Measurements from ENCODE around the gene ASMTL.
"Not testable (repeated sequence)": the region's sequence is repeated elsewhere in the genome, so short reads cannot be mapped to it uniquely, and the experiment has no call there.

The ASMTL gene

DNA sequence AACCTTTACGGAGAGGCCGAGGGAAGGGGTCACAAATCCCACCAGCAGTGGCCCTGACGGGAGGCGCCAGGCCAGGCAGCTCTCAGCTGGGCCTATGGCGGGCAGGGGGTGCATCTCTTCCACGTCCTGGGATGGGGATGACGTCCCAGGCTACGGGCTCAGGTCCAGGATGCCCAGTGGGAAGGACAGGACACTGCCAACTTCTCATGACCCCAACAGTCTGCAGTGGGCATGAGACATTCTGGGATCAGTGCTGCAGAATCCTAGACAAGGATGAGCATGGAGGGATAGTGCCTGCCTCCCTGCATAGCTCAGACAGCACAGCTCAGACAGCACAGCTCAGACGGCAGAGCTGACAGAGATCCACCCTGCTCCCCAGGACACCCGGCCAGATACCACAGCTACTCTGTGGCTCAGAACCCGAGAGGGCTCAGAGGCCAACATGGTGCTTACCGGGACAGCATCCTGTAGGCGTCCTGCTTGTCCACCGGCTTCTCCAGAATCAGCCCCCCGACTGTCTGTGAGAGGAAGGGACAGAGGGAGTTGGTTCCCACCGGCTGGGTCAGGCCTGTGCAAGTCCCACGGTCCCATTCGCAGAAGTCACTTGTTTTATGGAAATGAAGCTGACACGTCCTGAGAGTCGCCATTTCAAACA is 17.3 kb downstream of the ASMTL start:
- TF ChIP-seq, protein P1, sequence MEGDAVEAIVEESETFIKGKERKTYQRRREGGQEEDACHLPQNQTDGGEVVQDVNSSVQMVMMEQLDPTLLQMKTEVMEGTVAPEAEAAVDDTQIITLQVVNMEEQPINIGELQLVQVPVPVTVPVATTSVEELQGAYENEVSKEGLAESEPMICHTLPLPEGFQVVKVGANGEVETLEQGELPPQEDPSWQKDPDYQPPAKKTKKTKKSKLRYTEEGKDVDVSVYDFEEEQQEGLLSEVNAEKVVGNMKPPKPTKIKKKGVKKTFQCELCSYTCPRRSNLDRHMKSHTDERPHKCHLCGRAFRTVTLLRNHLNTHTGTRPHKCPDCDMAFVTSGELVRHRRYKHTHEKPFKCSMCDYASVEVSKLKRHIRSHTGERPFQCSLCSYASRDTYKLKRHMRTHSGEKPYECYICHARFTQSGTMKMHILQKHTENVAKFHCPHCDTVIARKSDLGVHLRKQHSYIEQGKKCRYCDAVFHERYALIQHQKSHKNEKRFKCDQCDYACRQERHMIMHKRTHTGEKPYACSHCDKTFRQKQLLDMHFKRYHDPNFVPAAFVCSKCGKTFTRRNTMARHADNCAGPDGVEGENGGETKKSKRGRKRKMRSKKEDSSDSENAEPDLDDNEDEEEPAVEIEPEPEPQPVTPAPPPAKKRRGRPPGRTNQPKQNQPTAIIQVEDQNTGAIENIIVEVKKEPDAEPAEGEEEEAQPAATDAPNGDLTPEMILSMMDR (IDR thresholded peaks at IDR 0.05) = no peak
- H3K9me3 ChIP-seq = no peaks in the 10 kb centered on the region
- H3K36me3 ChIP-seq = peaks cover 58% of the 10 kb centered on the region
- no peak overlapping the region for H3K4me3 ChIP-seq (ENCODE audit: low read depth in 1 of 2, low read length in 1 of 2)
- H3K27ac ChIP-seq = no peak overlapping the region
- H3K4me1 ChIP-seq (ENCODE audit: control insufficient read depth in 1 of 2, insufficient read depth in 1 of 2, low read depth in 1 of 2, low read length in 1 of 2) = no peaks in the 10 kb centered on the region
- no peaks in the 10 kb centered on the region for H3K27me3 ChIP-seq

DNA sequence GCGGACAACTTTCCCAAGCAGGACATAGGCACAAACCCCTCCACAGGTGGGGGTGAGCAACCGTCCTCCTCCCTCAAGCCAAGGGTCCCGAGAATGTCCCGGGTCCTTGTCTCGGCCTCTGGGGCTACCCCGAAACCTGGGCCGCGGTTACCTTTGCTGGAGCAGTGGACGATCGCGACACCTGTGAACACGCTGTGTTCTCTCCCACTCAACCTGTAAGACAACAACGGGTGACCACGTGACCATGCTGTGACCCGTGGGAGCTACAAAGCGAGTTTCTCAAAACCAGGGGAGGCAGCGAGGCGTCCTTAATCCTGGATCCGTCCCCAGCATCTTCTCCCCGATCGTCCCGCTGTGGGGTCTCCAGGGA is 17.9 kb downstream of the ASMTL start:
- H3K27ac ChIP-seq = no peak overlapping the region
- peaks cover 59% of the 10 kb centered on the region for H3K36me3 ChIP-seq
- H3K4me3 ChIP-seq (ENCODE audit: low read depth in 1 of 2, low read length in 1 of 2) = no peak overlapping the region
- no peaks in the 10 kb centered on the region for H3K27me3 ChIP-seq
- no peaks in the 10 kb centered on the region for H3K4me1 ChIP-seq (ENCODE audit: control insufficient read depth in 1 of 2, insufficient read depth in 1 of 2, low read depth in 1 of 2, low read length in 1 of 2)
- TF ChIP-seq, protein P1 (IDR thresholded peaks at IDR 0.05) = no peak
- H3K9me3 ChIP-seq = no peaks in the 10 kb centered on the region

DNA sequence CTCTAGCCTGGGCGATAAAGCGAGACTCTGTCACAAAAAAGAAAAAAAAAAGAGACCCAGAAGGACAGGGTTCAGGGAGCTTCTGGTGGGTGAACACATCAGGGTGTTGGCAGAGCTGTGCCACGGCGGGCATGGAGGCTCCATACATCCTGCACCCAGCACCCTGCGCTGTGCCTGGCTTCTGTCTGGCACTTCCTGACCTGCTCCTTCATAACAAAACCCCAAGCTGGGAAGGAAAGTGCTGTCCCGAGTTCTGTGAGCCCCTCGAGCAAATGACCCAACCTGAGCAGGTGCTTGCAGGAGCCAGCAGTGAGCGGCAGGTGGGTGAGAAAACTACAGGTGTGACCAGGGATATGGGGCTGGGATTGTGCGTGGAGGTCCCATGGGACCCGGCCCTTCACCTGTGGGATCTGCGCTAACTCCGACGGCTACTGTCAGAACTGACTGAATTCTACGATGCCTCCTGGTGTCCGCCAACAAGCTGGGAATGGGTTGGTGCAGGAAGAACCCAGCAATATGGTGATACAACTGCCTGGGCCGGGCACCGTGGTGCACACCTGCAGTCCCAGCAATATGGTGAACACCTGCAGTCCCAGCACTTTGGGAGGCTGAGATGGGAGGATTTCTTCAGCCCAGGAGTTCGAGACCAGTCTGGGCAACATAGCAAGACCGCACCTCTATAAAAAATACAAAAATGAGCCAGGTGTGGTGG is 18.9 kb downstream of the ASMTL start:
- no peak overlapping the region for H3K27ac ChIP-seq
- peaks cover 52% of the 10 kb centered on the region for H3K36me3 ChIP-seq
- TF ChIP-seq, protein P1 (IDR thresholded peaks at IDR 0.05) = no peak

DNA sequence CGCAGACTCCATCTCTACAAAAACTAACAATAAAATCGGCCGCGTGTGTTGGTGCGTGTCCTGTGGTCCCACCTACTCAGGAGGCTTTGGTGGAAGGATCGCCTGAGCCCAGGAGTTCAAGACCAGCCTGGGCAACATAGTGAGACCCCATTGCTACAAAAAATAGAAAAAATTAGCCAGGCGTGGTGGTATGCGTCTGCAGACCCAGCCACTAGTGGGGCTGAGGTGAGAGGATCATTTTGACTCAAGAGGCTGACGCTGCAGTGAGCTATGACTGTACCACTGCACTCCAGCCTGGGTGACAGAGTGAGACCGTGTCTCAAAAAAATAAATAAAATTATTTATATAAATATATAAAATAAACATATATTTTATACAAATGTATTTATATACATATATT is 22.3 kb downstream of the ASMTL start:
- peaks cover 52% of the 10 kb centered on the region for H3K36me3 ChIP-seq
- H3K9me3 ChIP-seq = no peaks in the 10 kb centered on the region
- no peak overlapping the region for H3K27ac ChIP-seq
- H3K4me1 ChIP-seq (ENCODE audit: control insufficient read depth in 1 of 2, insufficient read depth in 1 of 2, low read depth in 1 of 2, low read length in 1 of 2) = no peaks in the 10 kb centered on the region
- TF ChIP-seq, protein P1 (IDR thresholded peaks at IDR 0.05) = no peak
- H3K27me3 ChIP-seq = no peaks in the 10 kb centered on the region
- no peak overlapping the region for H3K4me3 ChIP-seq (ENCODE audit: low read depth in 1 of 2, low read length in 1 of 2)

More for the DNA sequence above, 18.9 kb downstream of the ASMTL start:
- H3K4me3 ChIP-seq (ENCODE audit: low read depth in 1 of 2, low read length in 1 of 2) = no peak overlapping the region
- no peaks in the 10 kb centered on the region for H3K4me1 ChIP-seq (ENCODE audit: control insufficient read depth in 1 of 2, insufficient read depth in 1 of 2, low read depth in 1 of 2, low read length in 1 of 2)
- H3K9me3 ChIP-seq = no peaks in the 10 kb centered on the region
- no peaks in the 10 kb centered on the region for H3K27me3 ChIP-seq

DNA sequence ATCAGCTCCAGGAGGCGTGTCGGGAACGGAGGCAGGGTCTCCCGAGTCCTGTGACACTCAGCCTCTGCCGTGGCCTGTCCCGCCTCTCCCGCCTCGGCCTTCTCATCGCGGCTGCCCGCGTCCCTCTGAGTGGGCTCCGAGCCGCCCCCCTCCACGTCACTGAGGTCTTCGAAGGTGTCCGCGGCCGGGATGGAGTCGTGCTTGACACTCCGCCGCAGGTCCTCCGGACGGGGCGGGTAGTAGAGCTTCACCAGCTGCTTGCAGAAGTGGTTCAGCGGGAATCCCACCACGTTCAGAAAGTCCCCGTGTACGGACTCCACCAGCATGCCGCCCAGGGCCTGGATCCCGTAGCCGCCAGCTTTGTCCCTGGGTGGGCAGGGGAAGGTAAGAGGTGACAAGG is 25.0 kb downstream of the ASMTL start:
- Histone ChIP-seq H3K27me3 (no peaks in the 10 kb centered on the region), H3K27ac (no peak overlapping the region), H3K36me3 (peaks cover 56% of the 10 kb centered on the region), H3K4me3 (ENCODE audit: low read depth in 1 of 2, low read length in 1 of 2) (no peak overlapping the region), H3K4me1 (ENCODE audit: control insufficient read depth in 1 of 2, insufficient read depth in 1 of 2, low read depth in 1 of 2, low read length in 1 of 2) (no peaks in the 10 kb centered on the region), H3K9me3 (no peaks in the 10 kb centered on the region)
- TF ChIP-seq, protein P1 (IDR thresholded peaks at IDR 0.05) = no peak

DNA sequence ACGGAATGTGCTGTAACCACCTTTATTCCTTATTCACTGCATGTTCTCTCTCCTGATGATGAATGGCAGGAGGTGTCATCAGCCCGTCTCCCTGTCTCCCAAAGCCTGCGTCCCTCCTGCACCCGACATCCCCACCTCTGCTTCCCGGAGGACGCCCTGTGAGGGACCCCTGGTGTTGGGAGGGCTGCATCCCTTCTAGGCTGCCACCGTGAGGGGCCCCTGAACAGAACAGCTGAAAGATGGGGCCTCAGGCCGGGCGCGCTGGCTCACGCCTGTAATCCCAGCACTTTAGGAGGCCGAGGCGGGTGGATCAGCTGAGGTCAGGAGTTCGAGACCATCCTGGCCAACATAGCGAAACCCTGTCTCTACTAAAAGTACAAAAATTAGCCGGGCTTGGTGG is 26.4 kb downstream of the ASMTL start:
- not testable (repeated sequence) for H3K9me3 ChIP-seq; H3K4me3 ChIP-seq (ENCODE audit: low read depth in 1 of 2, low read length in 1 of 2); H3K4me1 ChIP-seq (ENCODE audit: control insufficient read depth in 1 of 2, insufficient read depth in 1 of 2, low read depth in 1 of 2, low read length in 1 of 2); H3K27me3 ChIP-seq; H3K27ac ChIP-seq
- H3K36me3 ChIP-seq = peaks cover 56% of the 10 kb centered on the region
